ENCODE data around the gene MAOB.

DNA sequence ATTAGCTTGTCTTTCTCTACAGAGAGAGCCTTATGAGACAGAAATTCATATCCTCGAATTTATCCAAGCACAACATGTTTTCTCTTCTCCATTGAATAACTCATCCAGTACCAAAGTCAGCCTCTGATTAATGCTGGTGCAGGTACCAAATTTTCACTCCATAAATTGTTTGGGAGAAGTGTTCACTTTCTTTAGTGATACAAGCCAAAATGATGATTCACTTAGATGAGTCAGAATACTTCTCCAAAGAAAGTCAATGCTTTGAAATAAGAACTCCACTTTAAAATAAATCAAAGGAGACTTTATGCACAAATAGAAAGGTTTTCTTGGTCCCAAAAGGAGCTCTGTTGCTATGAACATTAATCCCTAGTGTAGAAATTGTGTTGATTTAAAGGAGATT is 60.2 kb downstream of the MAOB start:
- TF ChIP-seq FOXA1 (IDR thresholded peaks at IDR 0.05) (no peak), TARDBP (IDR thresholded peaks at IDR 0.05) (no peak), ZNF384 (IDR thresholded peaks at IDR 0.05) (no peak), FOXM1 (IDR thresholded peaks at IDR 0.05; ENCODE audit: borderline replicate concordance) (no peak), SP1 (IDR thresholded peaks at IDR 0.05) (no peak), SUZ12 (IDR thresholded peaks at IDR 0.05) (no peak), ARNT (IDR thresholded peaks at IDR 0.05) (no peak), NFRKB (IDR thresholded peaks at IDR 0.05) (no peak), FOXK2 (IDR thresholded peaks at IDR 0.05) (no peak), LEF1 (IDR thresholded peaks at IDR 0.05; ENCODE audit: borderline replicate concordance) (no peak)
